Neural cell (in vitro differentiated cells): ENCODE results near the gene DCBLD1.
A peak's percentile ranks its signal among the peaks of the same experiment; 100 is the strongest.

ENCODE experiments used
- CTCF ChIP-seq: fragments of 450-650 bp; IDR thresholded peaks from 2 replicates; pipeline ENCODE4 v1.5.1; 2014; ENCODE audit warnings: antibody characterized with exemption, mild to moderate bottlenecking, moderate library complexity; ENCODE audit not compliant: poor library complexity, severe bottlenecking
- EZH2 ChIP-seq: fragments of 200-600, 300-800 bp; shearing (Covaris generic), sonication (generic); IDR thresholded peaks from 2 replicates; pipeline ENCODE4 v1.6.1; 2014; ENCODE audit warnings: antibody characterized with exemption, low read length, borderline replicate concordance, mild to moderate bottlenecking; ENCODE audit not compliant: insufficient read depth, poor library complexity, severe bottlenecking
- MXI1 ChIP-seq: fragments of 450-650 bp; conservative IDR thresholded peaks from 2 replicates; pipeline ENCODE4 v1.6.1; 2014; ENCODE audit warnings: antibody characterized with exemption, mild to moderate bottlenecking; ENCODE audit not compliant: poor library complexity, severe bottlenecking
- POLR2AphosphoS5 ChIP-seq: IDR thresholded peaks from 2 replicates; pipeline ENCODE4 v1.6.1; 2012
- RAD21 ChIP-seq: fragments of 450-650 bp; conservative IDR thresholded peaks from 2 replicates; pipeline ENCODE4 v1.6.1; 2014; ENCODE audit warnings: antibody characterized with exemption, mild to moderate bottlenecking, moderate library complexity
- REST ChIP-seq: IDR thresholded peaks from 2 replicates; pipeline ENCODE4 v1.6.1; 2012; ENCODE audit warnings: borderline replicate concordance
- TAF1 ChIP-seq: IDR thresholded peaks from 2 replicates; pipeline ENCODE4 v1.6.1; 2012; ENCODE audit warnings: low read depth

GRCh38 chr6:117477988-117478852, 4.3 kb upstream of the DCBLD1 start:
- TF ChIP-seq RAD21 (peak; percentile 22), EZH2 (no peak), CTCF (no peak), POLR2AphosphoS5 (no peak), TAF1 (no peak), MXI1 (no peak), REST (no peak)
